LNCaP clone FGC (cell line): Measurements from ENCODE around the gene FOXO6.
A peak's percentile ranks its signal among the peaks of the same experiment; 100 is the strongest.

ENCODE experiments used
- DNase-seq: peaks from one replicate; pipeline ENCODE4 v3.0.0-alpha.2; 2011; ENCODE audit warnings: low read depth
- H3K4me3 ChIP-seq: 2 replicates; pipeline ENCODE4 v1.5.1; 2011; ENCODE audit warnings: mild to moderate bottlenecking, low read depth, low read length, control low read depth
- TF ChIP-seq, protein P1 (sequence below): IDR thresholded peaks from 2 replicates; pipeline ENCODE4 v1.5.1; 2012; ENCODE audit warnings: mild to moderate bottlenecking; ENCODE audit not compliant: control insufficient read depth, insufficient read depth; ENCODE audit errors: extremely low read depth

FOXO6 gene

DNA sequence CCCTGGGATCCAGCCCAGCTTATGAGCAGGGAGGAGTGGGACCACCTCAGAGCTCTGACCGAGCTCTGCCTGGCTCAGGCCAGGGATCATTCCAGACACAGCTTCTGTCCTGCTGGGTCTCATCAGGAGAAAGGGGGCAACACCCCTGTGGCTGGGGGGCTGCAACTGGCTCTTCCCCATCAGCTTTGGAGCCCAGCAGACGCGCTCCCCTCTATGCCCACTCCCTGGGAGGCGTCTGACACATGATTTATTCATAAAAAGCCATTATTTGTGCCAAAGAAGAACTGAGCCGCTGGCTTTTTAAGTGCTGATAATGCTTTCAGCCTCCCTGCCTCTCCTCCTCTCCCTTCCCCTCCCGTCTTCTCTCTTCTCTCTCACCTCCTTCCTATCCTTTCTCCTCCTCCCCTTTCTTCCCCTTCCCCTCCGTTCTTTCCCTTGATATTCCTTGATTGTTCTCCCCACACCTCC is 25.0 kb downstream of the FOXO6 start:
- TF ChIP-seq, protein P1, sequence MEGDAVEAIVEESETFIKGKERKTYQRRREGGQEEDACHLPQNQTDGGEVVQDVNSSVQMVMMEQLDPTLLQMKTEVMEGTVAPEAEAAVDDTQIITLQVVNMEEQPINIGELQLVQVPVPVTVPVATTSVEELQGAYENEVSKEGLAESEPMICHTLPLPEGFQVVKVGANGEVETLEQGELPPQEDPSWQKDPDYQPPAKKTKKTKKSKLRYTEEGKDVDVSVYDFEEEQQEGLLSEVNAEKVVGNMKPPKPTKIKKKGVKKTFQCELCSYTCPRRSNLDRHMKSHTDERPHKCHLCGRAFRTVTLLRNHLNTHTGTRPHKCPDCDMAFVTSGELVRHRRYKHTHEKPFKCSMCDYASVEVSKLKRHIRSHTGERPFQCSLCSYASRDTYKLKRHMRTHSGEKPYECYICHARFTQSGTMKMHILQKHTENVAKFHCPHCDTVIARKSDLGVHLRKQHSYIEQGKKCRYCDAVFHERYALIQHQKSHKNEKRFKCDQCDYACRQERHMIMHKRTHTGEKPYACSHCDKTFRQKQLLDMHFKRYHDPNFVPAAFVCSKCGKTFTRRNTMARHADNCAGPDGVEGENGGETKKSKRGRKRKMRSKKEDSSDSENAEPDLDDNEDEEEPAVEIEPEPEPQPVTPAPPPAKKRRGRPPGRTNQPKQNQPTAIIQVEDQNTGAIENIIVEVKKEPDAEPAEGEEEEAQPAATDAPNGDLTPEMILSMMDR, result no peak
- no peak for DNase-seq
- H3K4me3 ChIP-seq, result no peak overlapping the region

DNA sequence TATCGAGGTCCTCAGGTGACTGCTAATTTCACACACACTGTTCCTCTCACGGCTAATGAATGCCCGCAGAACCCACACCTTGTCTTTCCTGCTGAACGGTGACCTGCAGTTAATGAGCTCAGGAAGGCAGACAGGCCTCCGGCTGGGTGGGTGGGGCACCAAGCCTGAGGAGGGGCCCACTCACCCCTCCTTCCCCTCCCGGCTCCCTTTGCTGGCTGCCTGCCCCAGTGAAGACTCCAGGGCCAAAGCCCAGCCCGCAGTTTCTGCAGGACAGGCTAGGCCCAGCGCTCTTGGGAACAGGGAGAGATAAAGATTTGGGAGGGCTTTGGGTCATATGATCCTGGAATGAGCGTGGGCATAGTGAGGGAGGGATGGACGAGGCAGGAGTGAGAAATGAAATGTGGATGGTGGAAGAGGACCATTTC is 26.4 kb downstream of the FOXO6 start:
- TF ChIP-seq, protein P1, result 0 out of 2 replicates have a peak, but pooled peaks have one; percentile 5
- peak; percentile 75 for DNase-seq
- H3K4me3 ChIP-seq, result no peak overlapping the region

DNA sequence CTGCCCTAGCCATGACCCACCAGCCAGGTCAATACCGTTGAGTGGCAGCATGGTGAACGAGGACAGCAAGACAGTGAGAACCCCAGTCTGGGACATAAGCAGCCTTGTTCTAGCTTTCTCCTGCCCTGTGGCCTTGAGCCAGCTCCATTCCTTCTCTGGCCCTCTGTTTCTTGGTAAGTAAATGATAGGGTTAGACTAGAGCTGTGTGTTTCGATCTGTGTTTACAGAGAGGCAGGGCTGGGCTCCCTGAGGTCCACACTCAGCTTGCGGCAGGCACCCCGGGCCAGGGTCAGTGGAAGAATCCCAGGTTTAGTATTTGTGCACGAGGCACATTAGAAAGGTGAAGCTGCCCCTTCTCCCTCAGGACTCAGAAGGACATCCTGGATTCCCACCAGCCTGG is 27.3 kb downstream of the FOXO6 start:
- TF ChIP-seq, protein P1, result no peak
- no peak for DNase-seq
- H3K4me3 ChIP-seq, result no peak overlapping the region

DNA sequence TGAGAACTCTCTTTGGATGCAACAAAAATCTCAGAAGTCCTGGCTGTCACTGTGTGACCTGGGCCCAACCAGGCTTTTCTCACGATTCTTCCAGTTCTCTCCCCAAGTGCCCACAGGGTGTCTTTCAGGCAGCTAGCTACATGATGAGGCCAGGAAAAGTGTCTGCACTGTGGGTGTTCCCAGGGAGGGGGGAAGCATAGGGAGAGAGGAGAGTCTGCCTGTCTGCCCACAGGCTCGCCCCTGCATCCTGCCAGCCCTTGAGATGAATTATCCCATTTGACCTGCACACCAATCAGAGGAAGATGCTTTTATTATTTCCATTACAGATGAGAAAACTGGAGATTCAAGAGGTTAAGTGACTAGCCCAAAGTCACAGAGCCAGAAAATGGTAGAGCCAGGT is 27.8 kb downstream of the FOXO6 start:
- no peak overlapping the region for H3K4me3 ChIP-seq
- DNase-seq, result no peak
- TF ChIP-seq, protein P1, result no peak

DNA sequence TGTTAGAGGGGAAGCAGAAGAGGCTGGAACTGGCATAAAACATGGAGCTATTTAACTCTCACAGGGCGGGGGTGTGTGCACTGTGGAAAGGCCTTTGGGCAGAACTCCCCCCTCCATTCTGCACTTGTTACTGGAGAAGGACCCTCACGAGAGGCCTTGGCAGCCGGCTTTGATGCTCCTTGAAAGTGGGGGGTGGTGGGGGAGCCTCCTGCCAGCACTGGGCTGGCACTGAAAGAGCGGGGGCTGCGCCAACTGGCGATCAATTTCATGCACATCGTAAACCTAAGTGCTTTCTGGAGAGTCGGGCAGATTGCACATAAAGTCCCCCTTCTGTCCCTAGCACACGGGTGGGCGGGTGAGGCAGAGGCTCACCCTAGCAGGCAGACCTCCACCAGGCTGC is 28.9 kb downstream of the FOXO6 start:
- TF ChIP-seq, protein P1, result no peak
- no peak for DNase-seq
- no peak overlapping the region for H3K4me3 ChIP-seq

DNA sequence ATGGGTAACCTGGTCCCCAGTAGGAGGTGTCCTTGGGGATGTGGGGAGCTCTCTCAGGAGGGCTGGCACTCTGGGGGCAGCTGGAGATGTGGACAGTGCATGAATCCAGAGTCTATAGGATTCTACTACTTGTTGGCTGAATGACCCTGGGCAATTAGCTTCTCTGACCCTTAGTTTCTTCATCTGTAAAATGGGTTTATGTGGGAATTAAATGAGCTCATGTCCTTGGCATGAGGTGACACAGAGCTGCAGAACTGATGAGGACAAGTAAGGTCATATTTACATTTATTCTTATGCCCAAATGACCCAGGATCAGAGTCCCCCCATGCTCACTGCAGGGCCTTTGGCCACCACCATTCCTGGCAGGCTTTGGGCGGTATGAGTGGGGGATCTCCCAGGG is 29.3 kb downstream of the FOXO6 start:
- DNase-seq, result no peak
- TF ChIP-seq, protein P1, result no peak
- H3K4me3 ChIP-seq, result no peak overlapping the region

DNA sequence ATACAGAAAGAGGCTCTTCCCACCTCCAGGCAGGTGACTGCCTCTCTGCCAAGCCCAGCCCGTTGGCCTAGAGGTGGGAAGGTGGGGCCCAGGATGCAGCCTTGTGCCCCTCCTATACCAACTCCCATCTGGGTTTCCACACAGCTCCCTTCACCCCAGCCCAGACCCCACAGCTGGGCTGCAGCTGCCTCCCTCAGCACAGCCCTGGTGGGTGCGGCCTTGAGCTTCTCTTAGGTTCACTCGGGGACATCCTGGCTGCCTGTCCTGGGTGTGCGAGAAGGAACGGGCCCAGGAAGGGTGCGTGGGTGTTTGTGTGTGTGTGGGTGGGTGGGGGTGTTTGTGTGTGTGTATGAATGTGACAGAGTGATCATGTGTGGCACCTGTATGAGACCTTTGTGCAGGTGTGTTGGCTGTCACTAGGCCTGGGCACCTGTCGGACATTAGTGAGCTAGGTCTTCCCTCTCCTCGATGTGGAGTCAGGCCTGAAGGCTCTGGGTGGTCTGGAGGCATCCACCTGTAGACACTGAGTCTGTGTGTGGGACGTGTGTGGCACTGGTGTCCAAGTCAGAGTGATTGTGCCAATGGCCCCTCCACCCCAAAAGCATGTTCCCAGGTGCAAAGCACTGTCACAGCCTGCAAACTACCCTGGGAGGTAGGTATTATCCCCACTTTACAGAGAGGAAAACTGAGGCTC is 30.7 kb downstream of the FOXO6 start:
- no peak overlapping the region for H3K4me3 ChIP-seq
- no peak for DNase-seq

More for the DNA sequence above, 30.7 kb downstream of the FOXO6 start:
- TF ChIP-seq, protein P1, result no peak
